PC-9 (cell line): ENCODE data around the gene PSMB2. TPM values are rescaled to one million over a fixed set of nuclear protein-coding genes. Genes with fewer than 3 reads are reported as not detected.
A peak's percentile ranks its signal among the peaks of the same experiment; 100 is the strongest.

Experiments used
- BruUV-seq: library from RNA; stranded (reverse); fragments of 400-500 nt; replicated peaks from 2 replicates; lab custom pipeline; 2021; lab: Mats Ljungman, UMichigan
- CTCF ChIA-PET: fragments of 300-600 bp; sonication (Branson Sonifier 250); formaldehyde crosslinking; loops from one replicate; lab custom pipeline; 2022; ENCODE audit warnings: antibody characterized with exemption; lab: Charles Lee
- POLR2A ChIA-PET: fragments of 300-600 bp; sonication (Branson Sonifier 250); formaldehyde crosslinking; loops from one replicate; lab custom pipeline; 2022; ENCODE audit warnings: antibody characterized with exemption; ENCODE audit not compliant: unreplicated experiment; lab: Charles Lee
- DNase-seq, 2 experiments: peaks; one replicate each; pipeline versions ENCODE4 v3.0.0 to v3.0.0-alpha.2; 2015 to 2022; ENCODE audit warnings: mixed read lengths in 1 of 2
- H2AFZ ChIP-seq: fragments of 200-600 bp; sonication (generic); 2 replicates; pipeline ENCODE4 v1.8.1; 2017; ENCODE audit warnings: antibody characterized with exemption
- H3F3A ChIP-seq: fragments of 200-600 bp; sonication (generic); 2 replicates; pipeline ENCODE4 v1.8.1; 2017; ENCODE audit warnings: antibody characterized with exemption, mild to moderate bottlenecking, low read depth; ENCODE audit not compliant: insufficient read depth
- H3K27ac ChIP-seq: fragments of 200-600 bp; sonication (generic); 2 replicates; pipeline ENCODE4 v1.6.1; 2016; ENCODE audit warnings: mixed run types
- H3K27me3 ChIP-seq: fragments of 200-600 bp; sonication (generic); 2 replicates; pipeline ENCODE4 v1.6.1; 2016; ENCODE audit warnings: low read depth, mixed run types; ENCODE audit not compliant: insufficient read depth
- H3K36me3 ChIP-seq: fragments of 200-600 bp; sonication (generic); 2 replicates; pipeline ENCODE4 v1.6.1; 2016; ENCODE audit warnings: low read depth, mixed run types
- H3K4me1 ChIP-seq: fragments of 200-600 bp; sonication (generic); replicated peaks from 2 replicates; pipeline ENCODE4 v1.6.1; 2016; ENCODE audit warnings: mixed run types; ENCODE audit not compliant: insufficient read depth
- H3K4me2 ChIP-seq: fragments of 200-600 bp; sonication (generic); 2 replicates; pipeline ENCODE4 v1.6.1; 2017; ENCODE audit warnings: mixed run types
- H3K4me3 ChIP-seq: fragments of 200-600 bp; sonication (generic); 2 replicates; pipeline ENCODE4 v1.6.1; 2016; ENCODE audit warnings: mixed run types
- H3K79me2 ChIP-seq: fragments of 200-600 bp; sonication (generic); 2 replicates; pipeline ENCODE4 v1.6.1; 2017; ENCODE audit warnings: low read depth, mixed run types
- H3K9me2 ChIP-seq: fragments of 200-600 bp; sonication (generic); 2 replicates; pipeline ENCODE4 v1.8.1; 2017; ENCODE audit warnings: mild to moderate bottlenecking; ENCODE audit not compliant: insufficient read depth
- H3K9me3 ChIP-seq: fragments of 200-600 bp; sonication (generic); 2 replicates; pipeline ENCODE4 v1.8.1; 2016; ENCODE audit warnings: low read depth; ENCODE audit not compliant: insufficient read depth
- H4K20me1 ChIP-seq: fragments of 200-600 bp; sonication (generic); 2 replicates; pipeline ENCODE4 v1.8.1; 2017; ENCODE audit not compliant: insufficient read depth
- CTCF ChIP-seq: fragments of 200-600 bp; sonication (generic); conservative IDR thresholded peaks from 2 replicates; pipeline ENCODE4 v1.6.1; 2017; ENCODE audit warnings: mixed run types, antibody characterized with exemption, mild to moderate bottlenecking, moderate library complexity
- EZH2 ChIP-seq: fragments of 200-600 bp; sonication (generic); IDR thresholded peaks from 2 replicates; pipeline ENCODE4 v1.8.0; 2017; ENCODE audit warnings: antibody characterized with exemption, low read depth
- intact Hi-C: fragments of 100-400 bp; cut with micrococcal nuclease; formaldehyde crosslinking; loops from one replicate; pipeline ENCODE4 v1.10.0; 2022; ENCODE audit not compliant: unreplicated experiment
- total RNA-seq: library from RNA; stranded (reverse); gene quantifications from 2 replicates; pipeline ENCODE4 v1.2.3, GENCODE V29; 2021

PSMB2 gene
- total RNA-seq, 1 experiment from 2014 or later = 206 TPM

DNA sequence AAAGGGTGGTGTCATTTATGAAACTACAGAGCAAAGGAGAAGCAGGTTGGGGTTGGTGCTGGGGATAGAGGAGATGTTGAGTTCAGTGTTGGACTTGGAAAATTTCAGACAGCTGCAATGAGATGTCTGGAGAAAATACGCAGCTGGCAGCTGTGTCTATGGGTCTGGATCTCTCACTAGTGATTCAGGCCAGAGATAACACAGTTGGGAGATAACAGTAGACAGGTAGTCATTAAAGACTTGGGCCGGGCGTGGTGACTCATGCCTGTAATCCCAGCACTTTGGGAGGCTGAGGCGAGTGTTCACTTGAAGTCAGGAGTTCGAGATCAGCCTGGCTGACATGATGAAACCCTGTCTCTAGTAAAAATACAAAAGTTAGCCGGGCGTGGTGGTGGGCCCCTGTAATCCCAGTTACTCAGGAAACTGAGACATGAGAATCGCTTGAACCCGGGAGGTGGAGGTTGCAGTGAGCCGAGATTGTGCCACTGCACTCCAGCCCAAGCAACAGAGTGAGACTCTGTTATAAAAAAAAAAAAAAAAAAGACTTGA is 70.7 kb downstream of the PSMB2 start:
- no TSS peak for BruUV-seq
- Histone ChIP-seq H3K4me1 (no peaks in the 10 kb centered on the region; the same call in 1 of the 2 replicates), H2AFZ (no peak overlapping the region), H3K27ac (no peak overlapping the region), H3K9me2 (no peaks in the 10 kb centered on the region), H4K20me1 (no peaks in the 10 kb centered on the region), H3K27me3 (no peaks in the 10 kb centered on the region), H3K4me2 (no peak overlapping the region), H3K4me3 (no peak overlapping the region), H3K36me3 (no peaks in the 10 kb centered on the region), H3F3A (0 out of 2 replicates have a peak, but pooled peaks cover 4% of the 10 kb centered on the region), H3K79me2 (no peaks in the 10 kb centered on the region), H3K9me3 (no peaks in the 10 kb centered on the region)
- DNase-seq = no peak
- ChIA-PET CTCF (interaction anchor here (0.6 to 0.7 kb wide), 2 partner anchors 151 to 211 kb away, joined by 4 to 5 read pairs; no protein-coding TSS in a partner anchor), POLR2A (interaction anchor here (0.6 kb wide), 1 partner anchor 150 kb away, joined by 4 read pairs; no protein-coding TSS in a partner anchor)
- TF ChIP-seq EZH2 (no peak), CTCF (no peak)
- intact Hi-C loops = no loop called here

GRCh38 chr1:35569936-35570335 is 71.4 kb downstream of the PSMB2 start:
- Histone ChIP-seq H4K20me1 (peaks cover 3% of the 10 kb centered on the region; the same call in 1 of the 2 replicates), H3K4me3 (no peak overlapping the region), H3K36me3 (no peaks in the 10 kb centered on the region), H3K9me2 (no peaks in the 10 kb centered on the region), H3K79me2 (no peaks in the 10 kb centered on the region), H3K4me1 (no peaks in the 10 kb centered on the region), H3K9me3 (no peaks in the 10 kb centered on the region), H3K27me3 (no peaks in the 10 kb centered on the region), H3F3A (no peaks in the 10 kb centered on the region), H2AFZ (no peak overlapping the region), H3K27ac (no peak overlapping the region), H3K4me2 (no peak overlapping the region)
- intact Hi-C loops = loop anchor here (1.0 kb wide), 2 partner anchors 156 to 204 kb away; no protein-coding TSS in a partner anchor
- DNase-seq = no peak
- POLR2A ChIA-PET = no interaction called here
- BruUV-seq = no TSS peak
- TF ChIP-seq CTCF (no peak), EZH2 (no peak)
- CTCF ChIA-PET = interaction anchor here (0.6 kb wide), 1 partner anchor 70 kb away, joined by 3 read pairs; no protein-coding TSS in a partner anchor

- H3K4me1 ChIP-seq = no peaks in the 10 kb centered on the region
- H3K27ac ChIP-seq = no peak overlapping the region
- H3K4me3 ChIP-seq = no peak overlapping the region
- BruUV-seq = no TSS peak
- no peaks in the 10 kb centered on the region for H3K9me2 ChIP-seq
- H3K36me3 ChIP-seq = no peaks in the 10 kb centered on the region
- H2AFZ ChIP-seq = no peak overlapping the region
- no peaks in the 10 kb centered on the region for H3F3A ChIP-seq
- H3K9me3 ChIP-seq = no peaks in the 10 kb centered on the region
- TF ChIP-seq CTCF = peak; percentile 92
- TF ChIP-seq EZH2 = no peak
- no peaks in the 10 kb centered on the region for H3K79me2 ChIP-seq
- POLR2A ChIA-PET = no interaction called here
- H3K4me2 ChIP-seq = no peak overlapping the region
- CTCF ChIA-PET = interaction anchor here (0.6 to 2.0 kb wide), 7 partner anchors 10 to 338 kb away, joined by 3 to 16 read pairs (median 4); no protein-coding TSS in a partner anchor
- intact Hi-C loops = loop anchor here (1.0 kb wide), 2 partner anchors 157 to 205 kb away; no protein-coding TSS in a partner anchor
- no peaks in the 10 kb centered on the region for H3K27me3 ChIP-seq
- peaks cover 10% of the 10 kb centered on the region for H4K20me1 ChIP-seq
- peak; percentile 43 to 71 for DNase-seq
Measured at GRCh38 chr1:35568975-35569395, 72.3 kb downstream of the PSMB2 start.
